ENCODE data around the gene NCK1. TPM values are rescaled to one million over a fixed set of nuclear protein-coding genes. Genes with fewer than 3 reads are reported as not detected.
A peak's percentile ranks its signal among the peaks of the same experiment; 100 is the strongest.

Gene NCK1
- total RNA-seq (2021; ENCODE audit: unreplicated experiment) (25.6 TPM), Bru-seq, nascent RNA (percentile 85 among the genes with signal in this experiment), BruChase-seq, experiment 1, labeled RNA remaining after a 6-hour chase (percentile 71 among the genes with signal in this experiment), BruChase-seq, experiment 2, labeled RNA remaining after a 2-hour chase (percentile 77 among the genes with signal in this experiment)
- polyA plus RNA-seq (2012), result 15.5 and 16.4 TPM in 2 replicates
- long read RNA-seq, transcript NCK1-201 (4 exons, 1,937 nt), result major isoform, 18 of 33 reads
- long read RNA-seq, transcript NCK1-207 (4 exons, 1,971 nt), result minor isoform, 7 of 33 reads
- long read RNA-seq, partial matches to known transcripts, result 4 of 33 reads
- long read RNA-seq, other reads (novel, unspliced or antisense), result 4 of 33 reads

DNA sequence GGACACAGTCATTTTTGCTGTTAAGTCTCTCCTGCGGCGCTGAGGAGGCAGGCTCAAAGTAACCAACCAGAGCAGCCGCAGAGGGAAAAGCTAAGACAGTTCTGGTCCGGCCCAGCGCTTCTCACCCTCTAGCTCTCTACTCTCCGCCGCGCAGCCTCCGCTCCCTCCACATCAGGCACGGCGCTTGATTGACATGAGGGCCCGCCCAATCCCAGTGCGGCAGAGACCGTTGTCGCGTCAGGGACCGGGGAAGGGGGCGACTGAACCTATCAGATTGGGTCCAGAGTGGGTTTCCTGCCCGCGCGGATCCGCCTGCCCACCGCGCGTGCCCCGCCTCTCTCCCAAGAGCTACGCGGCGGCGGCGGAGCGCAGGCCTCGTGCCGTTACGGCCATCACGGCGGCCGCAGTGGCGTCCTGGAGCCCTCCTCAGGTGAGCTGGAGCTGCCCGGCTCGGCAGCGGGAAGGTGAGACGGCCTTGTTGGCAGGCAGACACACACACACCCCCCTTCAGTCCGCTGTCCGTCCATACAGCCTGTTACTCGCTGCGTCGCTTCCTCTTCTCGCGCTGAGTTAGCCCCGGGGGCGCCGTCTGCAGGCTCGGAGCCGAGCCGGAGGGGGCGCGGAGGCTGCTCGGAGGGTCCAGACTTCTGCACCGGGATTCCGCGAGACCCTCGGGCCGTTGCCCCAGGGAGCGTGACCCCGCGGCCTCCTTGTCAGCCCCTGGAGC is at the start of gene NCK1:
Gene NCK1, plus strand, starts transcription at position 319 of the 727 bp plus-strand sequence. CDS start 65,794 bp downstream, outside the sequence.
- peaks cover 6% of the 10 kb centered on the region for H4K20me1 ChIP-seq (ENCODE audit: insufficient read depth)
- H3K9ac ChIP-seq (ENCODE audit: low read length), result peak within 1 kb of the TSS; percentile 88
- POLR2A ChIA-PET, result interaction anchor here (0.6 to 2.1 kb wide), 12 partner anchors 8 to 110 kb away, joined by 3 to 13 read pairs (median 4); partner anchors contain the start of genes IL20RB and STAG1
- H3K4me2 ChIP-seq (ENCODE audit: low read length), result peak within 1 kb of the TSS; percentile 99
- no TSS peak for BruUV-seq (replicated peaks)
- peak within 1 kb of the TSS; percentile 90 for H3K27ac ChIP-seq (ENCODE audit: low read depth, low read length)
- H3K9me3 ChIP-seq (ENCODE audit: control insufficient read depth in 1 of 2, insufficient read depth in 1 of 2, low read depth in 1 of 2, low read length in 2 of 2), result no peaks in the 10 kb centered on the region
- H3K4me3 ChIP-seq (replicated peaks in 1 of 2; ENCODE audit: low read depth in 1 of 2, low read length in 2 of 2), result peak within 1 kb of the TSS; percentile 89 to 97
- CTCF ChIA-PET, result interaction anchor here (0.6 to 3.1 kb wide), 4 partner anchors 36 to 819 kb away, joined by 3 to 10 read pairs (median 4); partner anchors contain the start of gene STAG1
- intact Hi-C loops (cut with micrococcal nuclease), result loop anchor here (2.0 to 5.0 kb wide), 2 partner anchors 95 to 109 kb away; partner anchors contain the start of genes IL20RB and STAG1
- H3K27me3 ChIP-seq (ENCODE audit: insufficient read depth, low read length), result no peaks in the 10 kb centered on the region
- H3K9me2 ChIP-seq (ENCODE audit: insufficient read depth), result no peaks in the 10 kb centered on the region
- H3K36me3 ChIP-seq (ENCODE audit: control insufficient read depth in 1 of 2, insufficient read depth in 2 of 2, low read length in 2 of 2), result no peaks in the 10 kb centered on the region
- H3K79me2 ChIP-seq (ENCODE audit: insufficient read depth, low read length), result peaks cover 43% of the 10 kb centered on the region
- DNase-seq (ENCODE audit: low read depth, low spot score) (peak; percentile 94), ATAC-seq (peak; percentile 97)
- TF ChIP-seq POLR2A (IDR thresholded peaks at IDR 0.05; ENCODE audit: borderline replicate concordance, extremely low read depth, insufficient read depth, insufficient read length) (peak; percentile 82), RAD21 (IDR thresholded peaks at IDR 0.05; ENCODE audit: low read depth) (peak; percentile 20; the same call in 1 of the 2 replicates), ZFX (IDR thresholded peaks at IDR 0.05) (peak; percentile 80), EZH2 (IDR thresholded peaks at IDR 0.05) (no peak), YY1 (IDR thresholded peaks at IDR 0.05; ENCODE audit: extremely low read depth, insufficient replicate concordance, low read depth, low read length) (peak; percentile 60), SIN3A (IDR thresholded peaks at IDR 0.05; ENCODE audit: low read depth) (peak; percentile 98), SP1 (IDR thresholded peaks at IDR 0.05; ENCODE audit: low read depth) (peak; percentile 86), SRF (IDR thresholded peaks at IDR 0.05; ENCODE audit: low read depth) (no peak), CBX3 (IDR thresholded peaks at IDR 0.05; ENCODE audit: low read depth) (peak; percentile 78), POLR2AphosphoS5 (IDR thresholded peaks at IDR 0.05; ENCODE audit: low read depth, low read length) (peak; percentile 94), MAX (IDR thresholded peaks at IDR 0.05) (peak; percentile 99), ZNF274 (IDR thresholded peaks at IDR 0.05; ENCODE audit: low read depth, low read length) (no peak)
- TF ChIP-seq, protein P1, sequence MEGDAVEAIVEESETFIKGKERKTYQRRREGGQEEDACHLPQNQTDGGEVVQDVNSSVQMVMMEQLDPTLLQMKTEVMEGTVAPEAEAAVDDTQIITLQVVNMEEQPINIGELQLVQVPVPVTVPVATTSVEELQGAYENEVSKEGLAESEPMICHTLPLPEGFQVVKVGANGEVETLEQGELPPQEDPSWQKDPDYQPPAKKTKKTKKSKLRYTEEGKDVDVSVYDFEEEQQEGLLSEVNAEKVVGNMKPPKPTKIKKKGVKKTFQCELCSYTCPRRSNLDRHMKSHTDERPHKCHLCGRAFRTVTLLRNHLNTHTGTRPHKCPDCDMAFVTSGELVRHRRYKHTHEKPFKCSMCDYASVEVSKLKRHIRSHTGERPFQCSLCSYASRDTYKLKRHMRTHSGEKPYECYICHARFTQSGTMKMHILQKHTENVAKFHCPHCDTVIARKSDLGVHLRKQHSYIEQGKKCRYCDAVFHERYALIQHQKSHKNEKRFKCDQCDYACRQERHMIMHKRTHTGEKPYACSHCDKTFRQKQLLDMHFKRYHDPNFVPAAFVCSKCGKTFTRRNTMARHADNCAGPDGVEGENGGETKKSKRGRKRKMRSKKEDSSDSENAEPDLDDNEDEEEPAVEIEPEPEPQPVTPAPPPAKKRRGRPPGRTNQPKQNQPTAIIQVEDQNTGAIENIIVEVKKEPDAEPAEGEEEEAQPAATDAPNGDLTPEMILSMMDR (IDR thresholded peaks at IDR 0.05 in 2 of 3, conservative IDR thresholded peaks at IDR 0.05 in 1 of 3; ENCODE audit: borderline replicate concordance in 1 of 3, insufficient read depth in 1 of 3, low read depth in 2 of 3, low read length in 2 of 3), result peak in 2 of 3 experiments; percentile 12 to 17; a peak in 3 of 6 replicates
- TF ChIP-seq, protein P2, sequence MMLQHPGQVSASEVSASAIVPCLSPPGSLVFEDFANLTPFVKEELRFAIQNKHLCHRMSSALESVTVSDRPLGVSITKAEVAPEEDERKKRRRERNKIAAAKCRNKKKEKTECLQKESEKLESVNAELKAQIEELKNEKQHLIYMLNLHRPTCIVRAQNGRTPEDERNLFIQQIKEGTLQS (IDR thresholded peaks at IDR 0.05), result no peak
- peaks cover 9 to 20% of the 10 kb centered on the region in 2 experiments; a peak in 3 of 4 replicates for H3K4me1 ChIP-seq (ENCODE audit: control insufficient read depth in 1 of 2, insufficient read depth in 2 of 2, low read length in 2 of 2)
- H2AFZ ChIP-seq (ENCODE audit: low read depth, low read length, poor library complexity, severe bottlenecking), result peak within 1 kb of the TSS; percentile 86
- RAD21 ChIA-PET (ENCODE audit: low non-redundant PET in 1 of 2, low total read pairs in 2 of 2, uncharacterized antibody in 2 of 2, unreplicated experiment in 2 of 2), result interaction anchor here in 1 of 2 experiments (0.9 to 1.5 kb wide), 3 partner anchors 94 to 152 kb away, joined by 3 to 4 read pairs (median 4); partner anchors contain the start of gene STAG1
